Measurements from ENCODE around the gene MECP2.

DNA sequence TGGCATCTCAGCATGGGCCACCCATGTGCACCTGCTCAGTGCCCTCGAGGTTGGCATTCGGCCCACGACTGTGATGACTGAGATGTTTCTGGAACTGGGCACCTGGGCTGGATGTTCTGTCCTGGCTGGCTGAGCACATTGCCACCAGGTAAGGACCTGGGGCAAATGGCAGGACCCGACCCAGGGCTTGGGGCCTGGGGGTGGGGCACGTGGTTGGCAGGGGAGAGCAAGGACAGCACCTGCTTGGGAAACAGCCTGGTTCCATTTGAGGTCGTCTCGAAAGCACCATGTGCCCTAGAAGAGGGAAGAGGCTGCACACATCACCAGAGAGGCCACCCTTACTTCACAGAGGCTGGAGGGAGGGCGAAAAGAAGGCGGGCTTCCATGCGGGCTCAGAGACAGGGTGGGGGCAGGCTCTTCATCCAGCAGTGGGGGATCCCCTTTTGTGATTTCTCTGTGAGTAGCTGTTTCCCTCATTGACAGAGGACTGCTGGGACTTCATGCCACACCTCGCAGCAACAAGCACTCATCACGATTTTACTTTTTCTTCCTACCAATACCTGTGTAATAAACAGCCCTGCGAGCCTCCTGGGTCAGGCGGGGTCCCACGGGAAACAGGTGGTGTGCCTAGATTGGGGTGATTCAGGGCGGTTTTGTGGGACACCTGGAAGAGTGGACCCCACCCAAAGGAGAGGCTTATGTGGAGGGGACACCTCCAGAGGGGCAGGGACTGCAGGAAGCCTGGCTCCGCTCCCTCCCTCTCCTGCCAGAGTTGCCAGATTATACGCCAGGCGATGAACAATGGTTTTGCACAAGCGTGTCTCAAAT lies 113.0 kb downstream of the MECP2 start:
- TF ChIP-seq YY1 (IDR thresholded peaks at IDR 0.05; ENCODE audit: insufficient read depth, insufficient read length) (no peak), ZNF274 (IDR thresholded peaks at IDR 0.05; ENCODE audit: low read depth, low read length) (no peak), SUZ12 (IDR thresholded peaks at IDR 0.05; ENCODE audit: extremely low read depth, insufficient read depth, insufficient read length) (no peak)

Measured in NT2/D1 (cell line).